Prostate gland (tissue), 2 donors: ENCODE measurements around the gene HOXA1.

Experiments
- POLR2A ChIP-seq: fragments of 450-650 bp; IDR thresholded peaks from one replicate; pipeline ENCODE4 v1.6.1; 2016; ENCODE audit warnings: antibody characterized with exemption, mild to moderate bottlenecking
- POLR2AphosphoS5 ChIP-seq: sonication (generic); formaldehyde crosslinking; IDR thresholded peaks from one replicate; pipeline ENCODE4 v1.6.1; 2017; ENCODE audit warnings: antibody characterized with exemption
- TF ChIP-seq, protein P1 (sequence below), 4 experiments: fragments of 200-600 bp in 2 of 4; fragments of 450-650 bp in 2 of 4; sonication (generic) in 2 of 4; IDR thresholded peaks; 1 replicate in 3 of 4; 2 replicates in 1 of 4; pipeline ENCODE4 v1.5.1; 2016 to 2019; ENCODE audit warnings: antibody characterized with exemption in 4 of 4, mild to moderate bottlenecking in 2 of 4, moderate library complexity in 2 of 4

DNA sequence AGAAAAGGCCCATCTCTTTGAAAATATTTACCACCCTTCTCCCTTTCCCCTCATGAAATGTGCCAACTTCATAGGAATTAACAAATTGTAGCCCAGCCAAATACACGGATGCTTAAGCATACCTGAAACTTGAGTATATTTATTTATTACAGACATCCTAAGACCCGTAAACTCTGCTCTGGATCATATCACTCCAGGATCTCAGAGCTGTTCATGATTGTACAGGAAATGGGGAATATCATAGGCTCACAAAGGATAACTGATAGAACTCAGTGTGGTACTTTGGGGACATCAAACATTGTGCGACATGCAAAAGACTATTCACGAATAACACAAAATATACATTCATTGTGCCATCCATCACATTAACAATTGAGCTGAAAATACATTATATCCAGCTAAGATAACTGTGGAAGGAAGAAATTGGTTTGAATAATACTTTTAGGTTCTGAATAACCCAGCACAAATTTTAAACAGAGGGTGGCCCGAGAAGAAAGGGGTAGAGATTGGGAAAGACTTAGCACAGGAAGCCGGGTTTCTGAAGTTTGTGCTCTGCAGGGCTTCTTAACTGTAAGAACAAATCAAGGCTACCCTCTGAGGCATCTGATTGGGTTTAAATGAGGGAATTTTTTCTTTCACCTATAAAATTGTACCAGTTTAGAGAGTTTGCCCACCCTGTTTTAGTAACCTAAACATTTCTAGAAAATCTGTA is 2.5 kb downstream of the HOXA1 start:
- TF ChIP-seq, protein P1, sequence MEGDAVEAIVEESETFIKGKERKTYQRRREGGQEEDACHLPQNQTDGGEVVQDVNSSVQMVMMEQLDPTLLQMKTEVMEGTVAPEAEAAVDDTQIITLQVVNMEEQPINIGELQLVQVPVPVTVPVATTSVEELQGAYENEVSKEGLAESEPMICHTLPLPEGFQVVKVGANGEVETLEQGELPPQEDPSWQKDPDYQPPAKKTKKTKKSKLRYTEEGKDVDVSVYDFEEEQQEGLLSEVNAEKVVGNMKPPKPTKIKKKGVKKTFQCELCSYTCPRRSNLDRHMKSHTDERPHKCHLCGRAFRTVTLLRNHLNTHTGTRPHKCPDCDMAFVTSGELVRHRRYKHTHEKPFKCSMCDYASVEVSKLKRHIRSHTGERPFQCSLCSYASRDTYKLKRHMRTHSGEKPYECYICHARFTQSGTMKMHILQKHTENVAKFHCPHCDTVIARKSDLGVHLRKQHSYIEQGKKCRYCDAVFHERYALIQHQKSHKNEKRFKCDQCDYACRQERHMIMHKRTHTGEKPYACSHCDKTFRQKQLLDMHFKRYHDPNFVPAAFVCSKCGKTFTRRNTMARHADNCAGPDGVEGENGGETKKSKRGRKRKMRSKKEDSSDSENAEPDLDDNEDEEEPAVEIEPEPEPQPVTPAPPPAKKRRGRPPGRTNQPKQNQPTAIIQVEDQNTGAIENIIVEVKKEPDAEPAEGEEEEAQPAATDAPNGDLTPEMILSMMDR (IDR thresholded peaks at IDR 0.05), result no peak
- TF ChIP-seq POLR2A (no peak), POLR2AphosphoS5 (no peak)
